T-helper 2 cell (primary cell): ENCODE results near the gene TUBG1.

Source experiments
- DNase-seq, 5 experiments: peaks; one replicate each; pipeline versions ENCODE4 v3.0.0 to v3.0.0-alpha.2; 2012 to 2022
- total RNA-seq, 2 donors: gene quantifications; one replicate each; lab custom pipeline; 2026; lab: John Stamatoyannopoulos, UW

Gene TUBG1
- 3.1 to 6.9 reads per million in 2 donors for total RNA-seq

- peak; percentile 97 to 100 (median 99) for DNase-seq
These were observed at the start of gene TUBG1, which contains the start of gene RETREG3 for GRCh38 chr17:42609182-42609813. TUBG1 (plus strand) TSS chr17:42609683; CDS start chr17:42609738, 55 bp downstream. RETREG3 (minus strand) TSS chr17:42609374; CDS start chr17:42609324, 50 bp downstream.

GRCh38 chr17:42560246-42560645 lies 49.2 kb upstream of the TUBG1 start:
- no peak for DNase-seq

GRCh38 chr17:42561897-42562387 lies 47.5 kb upstream of the TUBG1 start, which contains the start of gene COASY:
COASY (plus strand) TSS chr17:42562148; CDS start chr17:42562623, 475 bp downstream.
- DNase-seq: peak; percentile 70 to 97 (median 85)

- no peak for DNase-seq
These were observed 46.9 kb upstream of the TUBG1 start for GRCh38 chr17:42562388-42563142.

GRCh38 chr17:42563143-42563509 lies 46.4 kb upstream of the TUBG1 start:
- DNase-seq: no peak

- no peak for DNase-seq
These were observed 45.9 kb upstream of the TUBG1 start for GRCh38 chr17:42563543-42563942.

GRCh38 chr17:42563950-42564349 lies 45.5 kb upstream of the TUBG1 start:
- no peak for DNase-seq

- no peak for DNase-seq
These were observed 44.5 kb upstream of the TUBG1 start for GRCh38 chr17:42564815-42565522.

- no peak for DNase-seq
These were observed 43.8 kb upstream of the TUBG1 start for GRCh38 chr17:42565523-42566214.

GRCh38 chr17:42566215-42566882 lies 43.1 kb upstream of the TUBG1 start:
- no peak for DNase-seq

- peak; percentile 82 to 95 (median 90) for DNase-seq
These were observed 42.5 kb upstream of the TUBG1 start, which contains the start of gene MLX for GRCh38 chr17:42566883-42567573. MLX (plus strand) TSS chr17:42567100; CDS start chr17:42567125, 25 bp downstream.

GRCh38 chr17:42568341-42569111 lies 41.0 kb upstream of the TUBG1 start:
- no peak for DNase-seq

- DNase-seq: no peak
These were observed 37.9 kb upstream of the TUBG1 start for GRCh38 chr17:42571435-42572225.

GRCh38 chr17:42573095-42573494 lies 36.4 kb upstream of the TUBG1 start:
- DNase-seq: no peak

GRCh38 chr17:42574463-42574862 lies 35.0 kb upstream of the TUBG1 start:
- no peak for DNase-seq

- DNase-seq: no peak
These were observed 32.3 kb upstream of the TUBG1 start for GRCh38 chr17:42577140-42577531.

- DNase-seq: peak; percentile 78 to 93 (median 88)
These were observed 31.8 kb upstream of the TUBG1 start, which contains the start of gene PSMC3IP for GRCh38 chr17:42577532-42578281. PSMC3IP (minus strand) TSS chr17:42577729; CDS start chr17:42577686, 43 bp downstream.

- DNase-seq: peak in 4 of 5 experiments; percentile 43 to 74 (median 60)
These were observed 31.1 kb upstream of the TUBG1 start for GRCh38 chr17:42578282-42578869.
